OCI-LY3 (cell line): ENCODE measurements around the gene RND3.

Experiments
- EZH2phosphoT487 ChIP-seq: fragments of 200-600 bp; shearing (Covaris generic); IDR thresholded peaks from 2 replicates; pipeline ENCODE4 v1.6.1; 2018; ENCODE audit warnings: antibody characterized with exemption, mixed run types, low read depth
- TF ChIP-seq, protein P1 (sequence below): fragments of 200-600, 300-600 bp; sonication (generic); IDR thresholded peaks from 2 replicates; pipeline ENCODE4 v1.5.1; 2014; ENCODE audit warnings: antibody characterized with exemption, low read length, low read depth

GRCh38 chr2:150471813-150472510, 15.5 kb downstream of the RND3 start:
- TF ChIP-seq, protein P1, sequence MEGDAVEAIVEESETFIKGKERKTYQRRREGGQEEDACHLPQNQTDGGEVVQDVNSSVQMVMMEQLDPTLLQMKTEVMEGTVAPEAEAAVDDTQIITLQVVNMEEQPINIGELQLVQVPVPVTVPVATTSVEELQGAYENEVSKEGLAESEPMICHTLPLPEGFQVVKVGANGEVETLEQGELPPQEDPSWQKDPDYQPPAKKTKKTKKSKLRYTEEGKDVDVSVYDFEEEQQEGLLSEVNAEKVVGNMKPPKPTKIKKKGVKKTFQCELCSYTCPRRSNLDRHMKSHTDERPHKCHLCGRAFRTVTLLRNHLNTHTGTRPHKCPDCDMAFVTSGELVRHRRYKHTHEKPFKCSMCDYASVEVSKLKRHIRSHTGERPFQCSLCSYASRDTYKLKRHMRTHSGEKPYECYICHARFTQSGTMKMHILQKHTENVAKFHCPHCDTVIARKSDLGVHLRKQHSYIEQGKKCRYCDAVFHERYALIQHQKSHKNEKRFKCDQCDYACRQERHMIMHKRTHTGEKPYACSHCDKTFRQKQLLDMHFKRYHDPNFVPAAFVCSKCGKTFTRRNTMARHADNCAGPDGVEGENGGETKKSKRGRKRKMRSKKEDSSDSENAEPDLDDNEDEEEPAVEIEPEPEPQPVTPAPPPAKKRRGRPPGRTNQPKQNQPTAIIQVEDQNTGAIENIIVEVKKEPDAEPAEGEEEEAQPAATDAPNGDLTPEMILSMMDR, result no peak
- TF ChIP-seq EZH2phosphoT487, result no peak
